HepG2 (cell line): ENCODE measurements around the gene MEF2B. TPM values are rescaled to one million over a fixed set of nuclear protein-coding genes. Genes with fewer than 3 reads are reported as not detected.

ENCODE experiments used
- ATAC-seq: fragments of 200-7000 bp; cut with Tn5 transposase; 3 replicates; pipeline ENCODE4 v1.9.1; 2020; ENCODE audit warnings: mild to moderate bottlenecking, moderate library complexity
- BruUV-seq: library from RNA; stranded (reverse); fragments of 400-500 nt; replicated peaks from 2 replicates; lab custom pipeline; 2021; lab: Mats Ljungman, UMichigan
- CTCF ChIA-PET: fragments of 300-600 bp; formaldehyde crosslinking; extraction: SDS; loops from one replicate; lab custom pipeline; 2021; ENCODE audit warnings: low total read pairs, inconsistent platforms, low intra/inter-chr PET ratio; lab: Yijun Ruan, JAX
- POLR2A ChIA-PET: fragments of 350-600 bp; sonication (Branson Sonifier 250); formaldehyde crosslinking; loops from one replicate; lab custom pipeline; 2020; ENCODE audit warnings: antibody characterized with exemption, inconsistent platforms; lab: Yijun Ruan, JAX
- DNase-seq: peaks from one replicate; pipeline ENCODE4 v3.0.0-alpha.2; 2015; ENCODE audit warnings: low spot score
- FAIRE-seq: peaks from 3 replicates; lab custom pipeline; 2011; peaks lifted over from hg19 to GRCh38; lab: Jason Lieb, UNC
- H2AFZ ChIP-seq: one replicate; pipeline ENCODE4 v1.6.1; 2011; ENCODE audit warnings: low read length, inconsistent platforms
- H3K27ac ChIP-seq: fragments of 300-600 bp; 3 replicates; pipeline ENCODE4 v1.8.0; 2011; ENCODE audit warnings: mixed run types, mild to moderate bottlenecking, mixed read lengths, low read length, inconsistent platforms; ENCODE audit not compliant: insufficient read depth; ENCODE audit errors: extremely low read length
- H3K27me3 ChIP-seq, 2 experiments: fragments of 200-600 bp in 1 of 2; 2 replicates in 1 of 2; 3 replicates in 1 of 2; pipeline versions ENCODE4 v1.6.0 to v1.8.0; 2011; ENCODE audit warnings: low read length in 2 of 2, mild to moderate bottlenecking in 2 of 2, moderate library complexity in 2 of 2, inconsistent platforms in 1 of 2; ENCODE audit not compliant: insufficient read depth in 2 of 2, control insufficient read depth in 1 of 2
- H3K36me3 ChIP-seq, 2 experiments: fragments of 200-600 bp in 1 of 2; replicated peaks in 1 of 2; 2 replicates in 1 of 2; 3 replicates in 1 of 2; pipeline versions ENCODE4 v1.5.1 to v1.8.0; 2011; ENCODE audit warnings: low read length in 2 of 2, inconsistent platforms in 1 of 2; ENCODE audit not compliant: insufficient read depth in 2 of 2, control insufficient read depth in 1 of 2
- H3K4me1 ChIP-seq: 2 replicates; pipeline ENCODE4 v1.5.1; 2012; ENCODE audit warnings: low read length, inconsistent platforms; ENCODE audit not compliant: insufficient read depth
- H3K4me2 ChIP-seq: 2 replicates; pipeline ENCODE4 v1.6.0; 2011; ENCODE audit warnings: low read depth, low read length, inconsistent platforms
- H3K4me3 ChIP-seq, 3 experiments: fragments of 200-600 bp in 1 of 3; sonication (generic), shearing (Covaris generic) in 1 of 3; replicated peaks in 1 of 3; 2 replicates each; pipeline ENCODE4 v1.5.1; 2011 to 2016; ENCODE audit warnings: low read length in 3 of 3, inconsistent platforms in 2 of 3, low read depth in 2 of 3, mild to moderate bottlenecking in 2 of 3, control low read depth in 1 of 3, mixed read lengths in 1 of 3; ENCODE audit not compliant: insufficient read depth in 1 of 3
- H3K79me2 ChIP-seq: one replicate; pipeline ENCODE4 v1.6.1; 2011; ENCODE audit warnings: low read length, inconsistent platforms; ENCODE audit not compliant: insufficient read depth
- H3K9ac ChIP-seq: 2 replicates; pipeline ENCODE4 v1.6.0; 2011; ENCODE audit warnings: mild to moderate bottlenecking, low read depth, low read length, inconsistent platforms; ENCODE audit not compliant: insufficient read depth
- H3K9me3 ChIP-seq: 2 replicates; pipeline ENCODE4 v1.5.1; 2012; ENCODE audit warnings: mild to moderate bottlenecking, low read length
- H4K20me1 ChIP-seq: 2 replicates; pipeline ENCODE4 v1.6.0; 2011; ENCODE audit warnings: inconsistent platforms, mild to moderate bottlenecking, low read length, moderate library complexity; ENCODE audit not compliant: insufficient read depth
- ATM ChIP-seq: fragments of 450-650 bp; IDR thresholded peaks from 2 replicates; pipeline ENCODE4 v1.7.1; 2017; ENCODE audit warnings: mild to moderate bottlenecking, borderline replicate concordance
- MBNL3 ChIP-seq: fragments of 250-450 bp; sonication (Bioruptor Pico); conservative IDR thresholded peaks from 2 replicates; pipeline ENCODE4 v1.8.0; 2022; ENCODE audit warnings: mild to moderate bottlenecking, inconsistent platforms
- SIN3A ChIP-seq: IDR thresholded peaks from 2 replicates; pipeline ENCODE4 v1.6.1; 2011; ENCODE audit warnings: low read depth, mild to moderate bottlenecking, control low read depth, low read length, borderline replicate concordance
- ZBTB40 ChIP-seq, 2 experiments: fragments of 450-650 bp in 1 of 2; sonication (generic) in 1 of 2; formaldehyde crosslinking in 1 of 2; IDR thresholded peaks; 2 replicates each; pipeline versions ENCODE4 v1.6.1 to v1.8.0; 2016 to 2022; ENCODE audit warnings: antibody characterized with exemption in 1 of 2, mild to moderate bottlenecking in 1 of 2, missing genetic modification reagents in 1 of 2
- ZHX2 ChIP-seq, 2 experiments: sonication (generic) in 1 of 2; formaldehyde crosslinking in 1 of 2; IDR thresholded peaks; 2 replicates each; pipeline versions ENCODE4 v1.6.1 to v1.9.0; 2014 to 2022; ENCODE audit warnings: antibody characterized with exemption in 1 of 2, borderline replicate concordance in 1 of 2, inconsistent platforms in 1 of 2, low read depth in 1 of 2, missing genetic modification reagents in 1 of 2
- WGBS: methylation state at CpG from one replicate; pipeline ENCODE4 v1.1.6; 2017; ENCODE audit warnings: low lambda C conversion rate; 5-methylcytosine and 5-hydroxymethylcytosine counted together
- in situ Hi-C: cut with HindIII; loops from 2 replicates; pipeline ENCODE4 v1.10.0; 2017; ENCODE audit warnings: low pct_unique_long_range_greater_than_20kb; ENCODE audit not compliant: extremely low pct_ligation_motif_present
- intact Hi-C: fragments of 100-400 bp; cut with micrococcal nuclease; formaldehyde crosslinking; loops from one replicate; pipeline ENCODE4 v1.10.0; 2022; ENCODE audit not compliant: unreplicated experiment
- polyA plus RNA-seq, 8 experiments: library from polyadenylated mRNA; depleted of rRNA in 3 of 8; stranded (reverse) in 7 of 8; unstranded in 1 of 8; fragments of >200 nt; fragmentation: Illumina TruSeq in 4 of 8; extraction: Trizol in 4 of 8; gene quantifications; 2 replicates each; pipeline versions ENCODE4 v1.2.1 to v1.2.3, GENCODE V29; 2011 to 2016; ENCODE audit warnings: low read depth in 4 of 8, missing spikeins in 1 of 8, mixed read lengths in 1 of 8; ENCODE audit not compliant: insufficient read depth in 1 of 8
- total RNA-seq, 5 experiments: library from RNA; depleted of rRNA; stranded (reverse); fragments of >200 nt; fragmentation: Illumina TruSeq; extraction: Trizol; gene quantifications; 2 replicates each; pipeline ENCODE4 v1.2.3, GENCODE V29; 2016; ENCODE audit warnings: low read depth in 1 of 5

MEF2B gene
- total and polyA plus RNA-seq, 2 of the 13 experiments (the other 11 are each of a cell fraction or from before 2014, with no cell fraction given): 1.2 to 1.7 TPM

- Histone ChIP-seq H3K4me1 (peaks cover 13% of the 10 kb centered on the region), H3K27ac (peak within 1 kb of the TSS; percentile 65), H3K79me2 (peaks cover 19% of the 10 kb centered on the region), H3K36me3 (peaks cover 0 to 14% of the 10 kb centered on the region in 2 experiments; a peak in 2 of 5 replicates), H3K4me2 (peak within 1 kb of the TSS; percentile 89), H2AFZ (peak within 1 kb of the TSS; percentile 95), H3K27me3 (peaks cover 3 to 11% of the 10 kb centered on the region in 2 experiments; a peak in 2 of 5 replicates), H3K4me3 (peak within 1 kb of the TSS; percentile 76 to 93 (median 90)), H3K9me3 (no peaks in the 10 kb centered on the region), H3K9ac (peak within 1 kb of the TSS; percentile 83), H4K20me1 (no peaks in the 10 kb centered on the region)
- ChIA-PET POLR2A (interaction anchor here (1.0 to 3.7 kb wide), 10 partner anchors 9 to 140 kb away, joined by 3 to 43 read pairs (median 4); partner anchors contain the start of genes BORCS8, MEF2B, RFXANK and SLC25A42), CTCF (interaction anchor here (1.2 kb wide), 1 partner anchor 21 kb away, joined by 4 read pairs; no protein-coding TSS in a partner anchor)
- peak; percentile 83 for DNase-seq
- in situ Hi-C loops: no loop called here
- WGBS: 19% methylated on average over 24 of the region's 60 CpGs
- peak; percentile 75 for FAIRE-seq
- intact Hi-C loops: no loop called here
- no TSS peak for BruUV-seq
- ATAC-seq: peak; percentile 83
- TF ChIP-seq ZHX2 (IDR thresholded peaks at IDR 0.05; ENCODE audit: low read depth): no peak
- no peak for TF ChIP-seq ZHX2 (CRISPR knock-in tag; IDR thresholded peaks at IDR 0.05; ENCODE audit: borderline replicate concordance)
- TF ChIP-seq ZBTB40 (IDR thresholded peaks at IDR 0.05): no peak
- TF ChIP-seq ZBTB40 (CRISPR knock-in tag; IDR thresholded peaks at IDR 0.05): no peak
- TF ChIP-seq ATM: no peak
- peak; percentile 89; the same call in 1 of the 2 replicates for TF ChIP-seq SIN3A
- TF ChIP-seq MBNL3 (CRISPR knock-in tag): no peak
These were observed 33.2 kb upstream of the MEF2B start, which contains the start of gene NR2C2AP for GRCh38 chr19:19203012-19203856. NR2C2AP (minus strand) TSS chr19:19203414; CDS start chr19:19203060, 354 bp downstream.
